OCI-LY7 (cell line): Measurements from ENCODE around the gene MYO18A. TPM values are rescaled to one million over a fixed set of nuclear protein-coding genes. Genes with fewer than 3 reads are reported as not detected.

Experiments
- BruUV-seq: library from RNA; stranded (reverse); fragments of 400-500 nt; replicated peaks from 2 replicates; lab custom pipeline; 2021; lab: Mats Ljungman, UMichigan
- CTCF ChIA-PET: fragments of 300-600 bp; sonication (Branson Sonifier 250); formaldehyde crosslinking; loops from one replicate; lab custom pipeline; 2022; ENCODE audit warnings: antibody characterized with exemption; ENCODE audit not compliant: unreplicated experiment; lab: Charles Lee
- POLR2A ChIA-PET: fragments of 300-600 bp; sonication (Branson Sonifier 250); formaldehyde crosslinking; loops from one replicate; lab custom pipeline; 2022; ENCODE audit warnings: antibody characterized with exemption; lab: Charles Lee
- DNase-seq: peaks from one replicate; pipeline ENCODE4 v3.0.0-alpha.2; 2015; ENCODE audit warnings: low spot score
- H2AFZ ChIP-seq: fragments of 200-600 bp; sonication (generic), shearing (Covaris generic); 2 replicates; pipeline ENCODE4 v1.6.1; 2014; ENCODE audit warnings: mild to moderate bottlenecking, antibody characterized with exemption, low read length, moderate library complexity
- H3K27ac ChIP-seq: fragments of 200-600 bp; sonication (generic); 2 replicates; pipeline ENCODE4 v1.5.1; 2014; ENCODE audit warnings: mixed run types, low read depth, mild to moderate bottlenecking, moderate library complexity, low read length, inconsistent platforms; ENCODE audit not compliant: poor library complexity, severe bottlenecking
- H3K36me3 ChIP-seq: fragments of 200-600 bp; sonication (generic); 2 replicates; pipeline ENCODE4 v1.6.1; 2014; ENCODE audit warnings: mild to moderate bottlenecking, antibody characterized with exemption, low read length, moderate library complexity, mixed read lengths; ENCODE audit not compliant: insufficient read depth
- H3K4me1 ChIP-seq: fragments of 200-600 bp; sonication (generic); 2 replicates; pipeline ENCODE4 v1.5.1; 2014; ENCODE audit warnings: mild to moderate bottlenecking, low read length; ENCODE audit not compliant: insufficient read depth, poor library complexity, severe bottlenecking
- H3K4me2 ChIP-seq: fragments of 200-600 bp; sonication (generic); 2 replicates; pipeline ENCODE4 v1.6.1; 2014; ENCODE audit warnings: mild to moderate bottlenecking, low read length
- H3K4me3 ChIP-seq: fragments of 200-600 bp; sonication (generic); 2 replicates; pipeline ENCODE4 v1.5.1; 2014; ENCODE audit warnings: mild to moderate bottlenecking, low read depth, low read length; ENCODE audit not compliant: poor library complexity, severe bottlenecking
- H3K79me2 ChIP-seq: fragments of 200-600 bp; sonication (generic); 2 replicates; pipeline ENCODE4 v1.6.1; 2016; ENCODE audit warnings: low read depth, mild to moderate bottlenecking, low read length, moderate library complexity, mixed read lengths; ENCODE audit not compliant: insufficient read depth
- H3K9me2 ChIP-seq: fragments of 200-600 bp; sonication (generic); 2 replicates; pipeline ENCODE4 v1.6.1; 2016; ENCODE audit warnings: mild to moderate bottlenecking, low read length, mixed read lengths; ENCODE audit not compliant: insufficient read depth
- H3K9me3 ChIP-seq: fragments of 200-600 bp; sonication (generic); 2 replicates; pipeline ENCODE4 v1.6.1; 2014; ENCODE audit warnings: mild to moderate bottlenecking, mixed run types, low read length, mixed read lengths
- H4K20me1 ChIP-seq: fragments of 200-600 bp; sonication (generic); 2 replicates; pipeline ENCODE4 v1.6.1; 2014; ENCODE audit warnings: mild to moderate bottlenecking, antibody characterized with exemption, low read length, moderate library complexity, mixed read lengths; ENCODE audit not compliant: insufficient read depth
- EZH2phosphoT487 ChIP-seq: fragments of 200-600 bp; sonication (generic); IDR thresholded peaks from 2 replicates; pipeline ENCODE4 v1.6.1; 2018; ENCODE audit warnings: low read depth, borderline replicate concordance, mild to moderate bottlenecking, mixed run types, antibody characterized with exemption, low read length, moderate library complexity, mixed read lengths
- intact Hi-C: fragments of 100-400 bp; cut with micrococcal nuclease; formaldehyde crosslinking; loops from one replicate; pipeline ENCODE4 v1.10.0; 2022; ENCODE audit not compliant: unreplicated experiment
- total RNA-seq, 2 experiments: library from RNA; depleted of rRNA in 1 of 2; stranded (reverse); fragments of >200 nt in 1 of 2; shearing (Covaris generic) in 1 of 2; gene quantifications; 2 replicates each; pipeline ENCODE4 v1.2.3, GENCODE V29; 2014 to 2022
- TF ChIP-seq, protein P1 (sequence below): fragments of 200-600 bp; sonication (generic); conservative IDR thresholded peaks from 2 replicates; pipeline ENCODE4 v1.5.1; 2014; ENCODE audit warnings: mild to moderate bottlenecking, antibody characterized with exemption, low read length, moderate library complexity, mixed read lengths

Gene MYO18A
- total RNA-seq, 2 experiments from 2014 or later = 124 to 128 TPM

DNA sequence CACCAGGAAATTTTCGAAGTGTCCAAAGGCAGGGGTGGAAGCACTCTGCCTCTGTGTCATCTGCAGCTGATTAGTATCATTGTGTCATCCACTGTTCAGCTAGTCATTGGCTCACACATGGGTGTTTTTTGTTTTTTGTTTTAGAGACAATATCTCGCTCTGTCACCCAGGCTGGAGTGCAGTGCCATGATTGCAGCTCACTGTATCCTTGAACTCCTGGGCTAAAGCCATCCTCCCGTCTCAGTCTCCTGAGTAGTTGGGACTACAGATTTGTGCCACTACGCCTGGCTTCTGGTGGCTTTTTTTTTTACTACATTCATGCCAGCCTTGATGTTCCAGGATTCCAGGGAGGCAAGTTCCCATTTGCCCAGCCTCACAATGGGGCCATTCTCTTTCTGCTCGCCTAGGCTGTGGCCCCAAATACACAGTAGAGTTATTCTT is 32.5 kb upstream of the MYO18A start:
- no peak overlapping the region for H3K27ac ChIP-seq
- no peak for TF ChIP-seq EZH2phosphoT487
- TF ChIP-seq, protein P1, sequence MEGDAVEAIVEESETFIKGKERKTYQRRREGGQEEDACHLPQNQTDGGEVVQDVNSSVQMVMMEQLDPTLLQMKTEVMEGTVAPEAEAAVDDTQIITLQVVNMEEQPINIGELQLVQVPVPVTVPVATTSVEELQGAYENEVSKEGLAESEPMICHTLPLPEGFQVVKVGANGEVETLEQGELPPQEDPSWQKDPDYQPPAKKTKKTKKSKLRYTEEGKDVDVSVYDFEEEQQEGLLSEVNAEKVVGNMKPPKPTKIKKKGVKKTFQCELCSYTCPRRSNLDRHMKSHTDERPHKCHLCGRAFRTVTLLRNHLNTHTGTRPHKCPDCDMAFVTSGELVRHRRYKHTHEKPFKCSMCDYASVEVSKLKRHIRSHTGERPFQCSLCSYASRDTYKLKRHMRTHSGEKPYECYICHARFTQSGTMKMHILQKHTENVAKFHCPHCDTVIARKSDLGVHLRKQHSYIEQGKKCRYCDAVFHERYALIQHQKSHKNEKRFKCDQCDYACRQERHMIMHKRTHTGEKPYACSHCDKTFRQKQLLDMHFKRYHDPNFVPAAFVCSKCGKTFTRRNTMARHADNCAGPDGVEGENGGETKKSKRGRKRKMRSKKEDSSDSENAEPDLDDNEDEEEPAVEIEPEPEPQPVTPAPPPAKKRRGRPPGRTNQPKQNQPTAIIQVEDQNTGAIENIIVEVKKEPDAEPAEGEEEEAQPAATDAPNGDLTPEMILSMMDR = no peak
- H3K4me2 ChIP-seq = no peak overlapping the region
- H2AFZ ChIP-seq = no peak overlapping the region
- no TSS peak for BruUV-seq
- ChIA-PET CTCF (no interaction called here), POLR2A (interaction anchor here (1.1 kb wide), 1 partner anchor 17 kb away, joined by 3 read pairs; no protein-coding TSS in a partner anchor)
- H3K9me2 ChIP-seq = no peaks in the 10 kb centered on the region
- intact Hi-C loops = no loop called here
- peaks cover 6% of the 10 kb centered on the region for H3K4me1 ChIP-seq
- H3K79me2 ChIP-seq = no peaks in the 10 kb centered on the region
- no peak for DNase-seq
- no peaks in the 10 kb centered on the region for H3K36me3 ChIP-seq
- H4K20me1 ChIP-seq = no peaks in the 10 kb centered on the region
- no peaks in the 10 kb centered on the region for H3K9me3 ChIP-seq
- H3K4me3 ChIP-seq = no peak overlapping the region

DNA sequence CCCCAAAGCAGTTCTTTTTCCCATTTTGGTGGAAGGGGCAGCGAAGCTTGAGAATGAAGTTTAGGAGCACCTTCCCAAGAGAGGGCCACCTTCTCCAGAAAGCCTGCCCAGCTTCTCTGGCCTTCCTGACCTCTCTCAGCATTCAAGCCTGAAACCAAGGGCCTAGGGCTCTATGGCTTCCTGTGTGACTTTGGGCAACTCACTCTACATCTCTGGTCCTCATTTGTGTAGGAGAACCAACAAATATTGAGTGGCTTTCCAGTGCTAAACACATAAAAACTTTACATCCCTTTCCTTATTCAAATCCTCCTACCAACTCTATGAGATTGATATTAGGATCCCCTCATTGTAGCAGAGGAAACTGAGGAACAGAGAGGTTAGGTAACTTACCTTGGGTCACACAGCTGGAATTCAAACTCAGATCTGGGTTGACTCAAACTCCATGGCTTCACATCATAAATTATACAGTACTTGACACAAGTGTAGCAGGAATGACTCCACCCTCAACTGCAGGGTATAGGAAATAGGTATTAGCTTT is 32.0 kb upstream of the MYO18A start:
- no peaks in the 10 kb centered on the region for H3K9me2 ChIP-seq
- no peak overlapping the region for H3K4me3 ChIP-seq
- H3K9me3 ChIP-seq = no peaks in the 10 kb centered on the region
- ChIA-PET POLR2A (interaction anchor here (1.1 kb wide), 1 partner anchor 16 kb away, joined by 3 read pairs; no protein-coding TSS in a partner anchor), CTCF (no interaction called here)
- no peak overlapping the region for H3K4me2 ChIP-seq
- DNase-seq = no peak
- H2AFZ ChIP-seq = no peak overlapping the region
- H3K79me2 ChIP-seq = no peaks in the 10 kb centered on the region
- H4K20me1 ChIP-seq = no peaks in the 10 kb centered on the region
- no TSS peak for BruUV-seq
- intact Hi-C loops = no loop called here
- H3K27ac ChIP-seq = no peak overlapping the region
- no peaks in the 10 kb centered on the region for H3K36me3 ChIP-seq
- no peak for TF ChIP-seq EZH2phosphoT487
- TF ChIP-seq, protein P1 = no peak
- H3K4me1 ChIP-seq = peaks cover 6% of the 10 kb centered on the region

DNA sequence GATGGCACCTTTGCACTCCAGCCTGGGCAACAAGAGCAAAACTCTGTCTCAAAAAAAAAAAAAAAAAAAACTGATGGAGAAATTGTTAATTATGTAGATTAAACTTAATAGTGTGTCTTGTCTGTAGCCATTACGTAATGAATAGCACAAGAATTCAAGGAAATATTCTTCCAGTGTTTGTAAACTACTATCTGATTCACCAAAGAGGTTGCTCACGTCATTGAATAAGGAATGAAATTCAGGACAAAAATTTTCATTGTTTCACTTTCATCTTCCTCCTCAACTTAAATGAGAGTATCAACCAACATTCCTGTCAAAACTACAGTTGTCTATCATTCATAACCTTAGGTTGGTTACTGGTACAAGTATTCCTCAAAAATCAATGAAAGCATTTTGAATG is 30.7 kb upstream of the MYO18A start:
- CTCF ChIA-PET = no interaction called here
- TF ChIP-seq EZH2phosphoT487 = no peak
- TF ChIP-seq, protein P1 = no peak
- Histone ChIP-seq H4K20me1 (no peaks in the 10 kb centered on the region), H3K9me2 (no peaks in the 10 kb centered on the region), H3K4me1 (peaks cover 4% of the 10 kb centered on the region), H3K79me2 (no peaks in the 10 kb centered on the region), H3K36me3 (no peaks in the 10 kb centered on the region), H3K4me2 (no peak overlapping the region), H3K4me3 (no peak overlapping the region), H3K9me3 (no peaks in the 10 kb centered on the region), H3K27ac (no peak overlapping the region), H2AFZ (no peak overlapping the region)
- no peak for DNase-seq
- POLR2A ChIA-PET = no interaction called here
- BruUV-seq = no TSS peak
- intact Hi-C loops = no loop called here
